Neuronal stem cell (in vitro differentiated cells): ENCODE measurements around the gene BABAM2.
"Not testable (repeated sequence)": the region's sequence is repeated elsewhere in the genome, so short reads cannot be mapped to it uniquely, and the experiment has no call there.

ENCODE experiments used
- DNase-seq: peaks from one replicate; pipeline ENCODE4 v3.0.0-alpha.2; 2013; ENCODE audit warnings: low spot score
- H2AFZ ChIP-seq: one replicate; pipeline ENCODE4 v1.6.1; 2013; ENCODE audit warnings: mild to moderate bottlenecking, low read length, inconsistent platforms
- H2AK5ac ChIP-seq: 2 replicates; pipeline ENCODE4 v1.6.1; 2013; ENCODE audit warnings: low read depth, mild to moderate bottlenecking, inconsistent platforms, low read length, moderate library complexity, mixed read lengths
- H2BK120ac ChIP-seq: 2 replicates; pipeline ENCODE4 v1.6.1; 2013; ENCODE audit warnings: low read depth, mild to moderate bottlenecking, inconsistent platforms, low read length, moderate library complexity, mixed read lengths
- H2BK12ac ChIP-seq: one replicate; pipeline ENCODE4 v1.6.1; 2013; ENCODE audit warnings: low read length, inconsistent platforms
- H2BK15ac ChIP-seq: 2 replicates; pipeline ENCODE4 v1.6.1; 2013; ENCODE audit warnings: mild to moderate bottlenecking, low read length, inconsistent platforms, mixed read lengths
- H2BK5ac ChIP-seq: one replicate; pipeline ENCODE4 v1.6.1; 2013; ENCODE audit warnings: inconsistent platforms, mild to moderate bottlenecking, low read length, moderate library complexity
- H3K14ac ChIP-seq: one replicate; pipeline ENCODE4 v1.6.1; 2013; ENCODE audit warnings: low read length, inconsistent platforms
- H3K18ac ChIP-seq: 2 replicates; pipeline ENCODE4 v1.6.1; 2013; ENCODE audit warnings: low read length, inconsistent platforms
- H3K23ac ChIP-seq: 2 replicates; pipeline ENCODE4 v1.6.1; 2013; ENCODE audit warnings: low read depth, mild to moderate bottlenecking, mixed read lengths, low read length, inconsistent platforms; ENCODE audit not compliant: poor library complexity
- H3K27ac ChIP-seq: replicated peaks from 3 replicates; pipeline ENCODE4 v1.5.1; 2013; ENCODE audit warnings: low read length, inconsistent platforms
- H3K27me3 ChIP-seq, 3 experiments: 2 replicates each; pipeline ENCODE4 v1.6.1; 2013; ENCODE audit warnings: low read length in 3 of 3, mild to moderate bottlenecking in 2 of 3, inconsistent platforms in 1 of 3, low read depth in 1 of 3, mixed read lengths in 1 of 3, moderate library complexity in 1 of 3; ENCODE audit not compliant: control insufficient read depth in 3 of 3, insufficient read depth in 3 of 3
- H3K36me3 ChIP-seq, 2 donors: replicated peaks in 1 of 2; 2 replicates each; pipeline ENCODE4 v1.6.1; 2013; ENCODE audit warnings: low read length in 2 of 2; ENCODE audit not compliant: control insufficient read depth in 2 of 2, insufficient read depth in 2 of 2
- H3K4ac ChIP-seq: 2 replicates; pipeline ENCODE4 v1.6.1; 2013; ENCODE audit warnings: inconsistent platforms, mild to moderate bottlenecking, low read length, moderate library complexity
- H3K4me1 ChIP-seq, 2 donors: 1 replicate in 1 of 2; 2 replicates in 1 of 2; pipeline ENCODE4 v1.6.1; 2013; ENCODE audit warnings: low read length in 2 of 2, low read depth in 1 of 2; ENCODE audit not compliant: control insufficient read depth in 2 of 2, insufficient read depth in 1 of 2
- H3K4me2 ChIP-seq: one replicate; pipeline ENCODE4 v1.6.1; 2013; ENCODE audit warnings: mild to moderate bottlenecking, low read length, inconsistent platforms; ENCODE audit not compliant: insufficient read depth, poor library complexity, severe bottlenecking
- H3K4me3 ChIP-seq, 2 donors: 2 replicates each; pipeline ENCODE4 v1.5.1; 2013; ENCODE audit warnings: low read length in 2 of 2, mild to moderate bottlenecking in 2 of 2, inconsistent platforms in 1 of 2, moderate library complexity in 1 of 2
- H3K79me1 ChIP-seq: one replicate; pipeline ENCODE4 v1.6.1; 2013; ENCODE audit warnings: low read depth, mild to moderate bottlenecking, inconsistent platforms, low read length, moderate library complexity
- H3K9ac ChIP-seq: one replicate; pipeline ENCODE4 v1.6.1; 2013; ENCODE audit warnings: mild to moderate bottlenecking, low read depth, low read length, inconsistent platforms; ENCODE audit not compliant: poor library complexity
- H3K9me3 ChIP-seq, 2 donors: replicated peaks in 1 of 2; 2 replicates each; pipeline versions ENCODE3 to v1.6.1; 2013; ENCODE audit warnings: low read length in 2 of 2, mild to moderate bottlenecking in 2 of 2, inconsistent platforms in 1 of 2, low read depth in 1 of 2, mixed read lengths in 1 of 2, moderate library complexity in 1 of 2; ENCODE audit not compliant: control insufficient read depth in 2 of 2, insufficient read depth in 1 of 2
- H4K8ac ChIP-seq: one replicate; pipeline ENCODE4 v1.6.1; 2013; ENCODE audit warnings: low read depth, mild to moderate bottlenecking, inconsistent platforms, low read length, moderate library complexity
- H4K91ac ChIP-seq: one replicate; pipeline ENCODE4 v1.6.1; 2013; ENCODE audit warnings: low read length, low read depth, mild to moderate bottlenecking, inconsistent platforms; ENCODE audit not compliant: poor library complexity
- WGBS, 2 donors: extraction: QIAGEN DNeasy Blood & Tissue Kit; methylation state at CpG; one replicate each; pipeline ENCODE4 v1.1.7; 2013; ENCODE audit warnings: missing lambda C conversion rate in 2 of 2, mixed read lengths in 1 of 2; ENCODE audit not compliant: insufficient read length in 2 of 2, insufficient replicate concordance in 1 of 2; ENCODE audit errors: extremely low coverage in 2 of 2; 5-methylcytosine and 5-hydroxymethylcytosine counted together

The BABAM2 gene

DNA sequence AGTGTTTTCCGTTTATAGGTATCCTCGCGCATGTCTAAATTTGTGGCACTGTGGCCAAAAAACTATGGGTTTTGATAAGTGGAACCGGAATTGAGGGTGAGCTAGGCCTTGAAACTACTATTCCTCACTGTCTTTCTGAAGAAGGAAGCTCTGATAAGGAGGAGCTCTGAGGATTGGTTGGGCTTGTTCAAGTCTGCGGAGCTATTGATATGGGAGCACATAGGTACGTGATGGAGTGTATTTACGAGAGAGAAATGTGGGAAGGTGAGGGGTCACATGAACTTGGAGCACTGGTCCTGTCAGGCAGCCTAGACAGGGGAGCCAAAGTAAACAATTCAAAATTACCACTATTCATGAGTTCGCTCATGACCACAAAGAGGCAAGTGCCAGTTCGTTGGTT is 131.4 kb downstream of the BABAM2 start:
- H3K9ac ChIP-seq: no peak overlapping the region
- no peak overlapping the region for H2BK15ac ChIP-seq
- H3K4me3 ChIP-seq: no peak overlapping the region
- no peak overlapping the region for H3K27ac ChIP-seq
- H4K8ac ChIP-seq: no peak overlapping the region
- H3K4me1 ChIP-seq: no peaks in the 10 kb centered on the region
- DNase-seq: no peak
- H3K27me3 ChIP-seq: no peaks in the 10 kb centered on the region
- H3K23ac ChIP-seq: no peak overlapping the region
- no peak overlapping the region for H3K4ac ChIP-seq
- no peaks in the 10 kb centered on the region for H3K9me3 ChIP-seq
- no peak overlapping the region for H2AK5ac ChIP-seq
- H2BK120ac ChIP-seq: no peak overlapping the region
- H3K18ac ChIP-seq: no peak overlapping the region
- H2BK5ac ChIP-seq: no peak overlapping the region
- H3K79me1 ChIP-seq: no peaks in the 10 kb centered on the region
- H3K36me3 ChIP-seq: peaks cover 2 to 4% of the 10 kb centered on the region in 2 donors
- H2AFZ ChIP-seq: no peak overlapping the region
- no peak overlapping the region for H2BK12ac ChIP-seq
- no CpG with 5 or more reads among the region's 9 CpGs for WGBS, 2 donors
- H4K91ac ChIP-seq: no peak overlapping the region
- H3K14ac ChIP-seq: no peak overlapping the region
- no peak overlapping the region for H3K4me2 ChIP-seq

DNA sequence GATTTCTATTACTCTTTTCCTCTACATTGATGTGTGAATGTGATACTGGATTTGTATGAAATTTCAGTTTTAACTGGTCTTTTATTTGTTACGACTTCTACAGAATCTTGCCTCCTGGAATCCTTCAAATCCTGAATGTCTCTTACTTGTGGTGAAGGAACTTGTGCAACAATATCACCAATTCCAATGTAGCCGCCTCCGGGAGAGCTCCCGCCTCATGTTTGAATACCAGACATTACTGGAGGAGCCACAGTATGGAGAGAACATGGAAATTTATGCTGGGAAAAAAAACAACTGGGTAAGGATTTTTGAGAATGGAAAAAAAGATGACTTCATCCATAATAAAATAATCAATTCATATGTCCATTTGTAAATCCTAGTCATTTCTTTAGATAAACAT is 134.6 kb downstream of the BABAM2 start:
- Histone ChIP-seq H2BK5ac (no peak overlapping the region), H3K9ac (no peak overlapping the region), H3K23ac (no peak overlapping the region), H3K18ac (no peak overlapping the region), H3K27me3 (no peaks in the 10 kb centered on the region), H2AFZ (no peak overlapping the region), H3K4me1 (no peaks in the 10 kb centered on the region), H2BK15ac (no peak overlapping the region), H3K4me2 (no peak overlapping the region), H3K9me3 (no peaks in the 10 kb centered on the region), H3K79me1 (no peaks in the 10 kb centered on the region), H2AK5ac (no peak overlapping the region), H4K91ac (no peak overlapping the region), H2BK120ac (no peak overlapping the region), H3K14ac (no peak overlapping the region), H2BK12ac (no peak overlapping the region), H4K8ac (no peak overlapping the region), H3K4me3 (no peak overlapping the region), H3K27ac (no peak overlapping the region), H3K36me3 (peaks cover 2 to 7% of the 10 kb centered on the region in 2 donors), H3K4ac (no peak overlapping the region)
- WGBS, 2 donors: no CpG with 5 or more reads among the region's 4 CpGs
- no peak for DNase-seq

DNA sequence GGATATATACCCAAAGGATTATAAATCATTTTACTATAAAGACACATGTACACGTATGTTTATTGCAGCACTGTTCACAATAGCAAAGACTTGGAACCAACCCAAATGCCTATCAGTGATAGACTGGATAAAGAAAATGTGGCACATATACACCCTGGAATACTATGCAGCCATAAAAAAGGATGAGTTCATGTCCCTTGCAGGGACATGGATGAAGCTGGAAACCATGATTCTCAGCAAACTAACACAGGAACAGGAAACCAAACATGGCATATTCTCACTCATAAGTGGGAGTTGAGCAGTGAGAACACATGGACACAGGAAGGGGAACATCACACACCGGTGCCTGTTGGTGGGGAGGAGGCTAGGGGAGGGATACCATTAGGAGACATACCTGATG is 135.7 kb downstream of the BABAM2 start:
- not testable (repeated sequence) for H3K4me3 ChIP-seq, H3K27me3 ChIP-seq, H3K4me1 ChIP-seq, H3K27ac ChIP-seq, H2BK5ac ChIP-seq, H2AFZ ChIP-seq, H2BK12ac ChIP-seq, H3K4ac ChIP-seq, H3K79me1 ChIP-seq, H2AK5ac ChIP-seq, H3K9me3 ChIP-seq, H2BK120ac ChIP-seq, H3K9ac ChIP-seq, H4K8ac ChIP-seq, H3K36me3 ChIP-seq, DNase-seq, H2BK15ac ChIP-seq, H3K18ac ChIP-seq, H4K91ac ChIP-seq, H3K23ac ChIP-seq, H3K14ac ChIP-seq, H3K4me2 ChIP-seq
- WGBS, 2 donors: no CpG with 5 or more reads among the region's 2 CpGs

DNA sequence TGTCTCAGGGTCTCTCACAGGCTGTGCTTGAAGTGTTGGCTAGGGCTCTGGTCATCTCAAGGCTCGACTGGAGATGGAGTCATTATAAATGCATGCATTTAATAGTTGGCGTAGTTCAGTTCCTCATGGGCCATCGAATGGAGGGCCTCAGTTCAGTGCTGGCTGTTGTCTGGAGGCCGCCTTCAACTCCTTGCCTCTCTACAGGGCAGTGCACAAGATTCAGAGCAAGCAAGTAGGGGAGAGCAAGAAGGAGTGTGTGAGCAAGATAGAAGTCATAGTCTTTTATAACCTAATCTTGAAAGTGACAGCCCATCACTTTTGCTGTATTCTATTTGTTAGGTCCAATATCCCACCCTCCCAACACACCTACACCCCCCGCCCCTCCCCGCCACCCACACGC is 137.5 kb downstream of the BABAM2 start:
- DNase-seq: no peak
- no peak overlapping the region for H2BK12ac ChIP-seq
- no peak overlapping the region for H2BK120ac ChIP-seq
- H3K4me3 ChIP-seq: no peak overlapping the region
- H2BK5ac ChIP-seq: no peak overlapping the region
- no peak overlapping the region for H3K4ac ChIP-seq
- H3K9ac ChIP-seq: no peak overlapping the region
- H2AK5ac ChIP-seq: no peak overlapping the region
- no peak overlapping the region for H3K18ac ChIP-seq
- H4K91ac ChIP-seq: no peak overlapping the region
- H3K9me3 ChIP-seq: no peaks in the 10 kb centered on the region
- no peaks in the 10 kb centered on the region for H3K79me1 ChIP-seq
- H2AFZ ChIP-seq: no peak overlapping the region
- H2BK15ac ChIP-seq: no peak overlapping the region
- H3K4me2 ChIP-seq: no peak overlapping the region
- no peak overlapping the region for H3K14ac ChIP-seq
- H3K27me3 ChIP-seq: no peaks in the 10 kb centered on the region
- peaks cover 2 to 7% of the 10 kb centered on the region in 2 donors for H3K36me3 ChIP-seq
- no peak overlapping the region for H3K27ac ChIP-seq
- no peak overlapping the region for H4K8ac ChIP-seq
- no CpG with 5 or more reads among the region's 7 CpGs for whole genome bisulfite sequencing, 2 donors
- no peak overlapping the region for H3K23ac ChIP-seq
- H3K4me1 ChIP-seq: peaks cover 0 to 1% of the 10 kb centered on the region in 2 donors
